Measurements from ENCODE around the gene DNAH6. TPM values are rescaled to one million over a fixed set of nuclear protein-coding genes. Genes with fewer than 3 reads are reported as not detected.

DNAH6 gene
- total RNA-seq, 4 donors from 2014 or later: 0.16 to 1.2 (median 0.47) TPM

GRCh38 chr2:84631985-84632384 is 115.7 kb downstream of the DNAH6 start:
- TF ChIP-seq POLR2A (IDR thresholded peaks at IDR 0.05) (no peak), EP300 (IDR thresholded peaks at IDR 0.05) (no peak), POLR2AphosphoS5 (IDR thresholded peaks at IDR 0.05) (no peak)
- TF ChIP-seq, protein P1, sequence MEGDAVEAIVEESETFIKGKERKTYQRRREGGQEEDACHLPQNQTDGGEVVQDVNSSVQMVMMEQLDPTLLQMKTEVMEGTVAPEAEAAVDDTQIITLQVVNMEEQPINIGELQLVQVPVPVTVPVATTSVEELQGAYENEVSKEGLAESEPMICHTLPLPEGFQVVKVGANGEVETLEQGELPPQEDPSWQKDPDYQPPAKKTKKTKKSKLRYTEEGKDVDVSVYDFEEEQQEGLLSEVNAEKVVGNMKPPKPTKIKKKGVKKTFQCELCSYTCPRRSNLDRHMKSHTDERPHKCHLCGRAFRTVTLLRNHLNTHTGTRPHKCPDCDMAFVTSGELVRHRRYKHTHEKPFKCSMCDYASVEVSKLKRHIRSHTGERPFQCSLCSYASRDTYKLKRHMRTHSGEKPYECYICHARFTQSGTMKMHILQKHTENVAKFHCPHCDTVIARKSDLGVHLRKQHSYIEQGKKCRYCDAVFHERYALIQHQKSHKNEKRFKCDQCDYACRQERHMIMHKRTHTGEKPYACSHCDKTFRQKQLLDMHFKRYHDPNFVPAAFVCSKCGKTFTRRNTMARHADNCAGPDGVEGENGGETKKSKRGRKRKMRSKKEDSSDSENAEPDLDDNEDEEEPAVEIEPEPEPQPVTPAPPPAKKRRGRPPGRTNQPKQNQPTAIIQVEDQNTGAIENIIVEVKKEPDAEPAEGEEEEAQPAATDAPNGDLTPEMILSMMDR (IDR thresholded peaks at IDR 0.05): no peak
- Histone ChIP-seq H3K36me3 (no peaks in the 10 kb centered on the region), H3K4me1 (no peaks in the 10 kb centered on the region), H3K27me3 (no peaks in the 10 kb centered on the region), H3K27ac (no peak overlapping the region), H3K4me3 (no peak overlapping the region), H3K9me3 (no peaks in the 10 kb centered on the region)
- DNase-seq (ENCODE audit: low spot score in 2 of 2): no peak
- 56% methylated on average over 5 of the region's 5 CpGs for WGBS

GRCh38 chr2:84636080-84636971 is 120.0 kb downstream of the DNAH6 start:
- 79% methylated on average over 2 of the region's 2 CpGs for WGBS
- Histone ChIP-seq H3K27me3 (no peaks in the 10 kb centered on the region), H3K4me3 (no peak overlapping the region), H3K36me3 (no peaks in the 10 kb centered on the region), H3K27ac (no peak overlapping the region), H3K4me1 (no peaks in the 10 kb centered on the region), H3K9me3 (no peaks in the 10 kb centered on the region)
- TF ChIP-seq, protein P1 (IDR thresholded peaks at IDR 0.05): no peak
- TF ChIP-seq EP300 (IDR thresholded peaks at IDR 0.05) (no peak), POLR2A (IDR thresholded peaks at IDR 0.05) (no peak), POLR2AphosphoS5 (IDR thresholded peaks at IDR 0.05) (no peak)
- DNase-seq (ENCODE audit: low spot score in 2 of 2): no peak

DNA sequence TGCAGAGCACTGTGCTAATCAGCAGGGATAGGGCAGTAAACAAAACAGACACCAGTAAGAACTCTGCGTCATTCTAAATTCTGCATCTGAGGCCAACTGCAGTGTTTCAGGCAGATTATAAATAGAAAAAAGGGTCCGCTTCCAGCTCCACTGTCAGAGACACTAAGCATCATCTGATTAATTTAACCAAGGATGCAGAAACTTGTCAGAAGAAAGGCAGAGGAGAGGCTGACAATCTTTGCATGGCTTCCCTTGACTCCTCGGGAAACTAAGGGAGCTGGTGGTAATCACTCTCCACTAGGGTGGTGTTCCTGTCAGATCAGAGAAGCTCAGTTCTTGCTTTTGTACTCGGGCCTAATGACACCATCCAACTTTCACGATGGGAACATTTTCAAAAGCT is 123.5 kb downstream of the DNAH6 start:
- Histone ChIP-seq H3K4me1 (no peaks in the 10 kb centered on the region), H3K4me3 (no peak overlapping the region), H3K9me3 (no peaks in the 10 kb centered on the region), H3K27me3 (no peaks in the 10 kb centered on the region), H3K36me3 (no peaks in the 10 kb centered on the region), H3K27ac (no peak overlapping the region)
- TF ChIP-seq POLR2AphosphoS5 (IDR thresholded peaks at IDR 0.05) (no peak), EP300 (IDR thresholded peaks at IDR 0.05) (no peak)
- no peak for DNase-seq (ENCODE audit: low spot score in 2 of 2)
- 81% methylated on average over 5 of the region's 5 CpGs for WGBS

DNA sequence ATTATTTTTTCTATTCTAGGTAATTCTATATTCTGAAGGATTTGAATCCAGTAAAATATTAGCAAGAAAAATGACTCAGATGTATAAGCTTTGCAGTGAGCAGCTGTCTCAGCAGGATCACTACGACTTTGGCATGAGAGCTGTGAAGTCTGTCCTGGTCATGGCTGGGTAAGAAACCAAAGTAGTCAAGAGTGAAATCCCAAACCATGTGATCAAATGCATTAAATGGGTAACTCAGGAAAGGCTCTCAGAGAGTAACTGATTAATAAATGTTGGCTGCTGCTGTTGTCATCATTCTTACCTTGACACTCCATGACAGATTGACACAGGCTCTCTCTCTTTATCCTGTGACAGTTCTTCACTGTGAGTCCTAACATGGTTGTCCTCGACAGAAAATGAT is 124.1 kb downstream of the DNAH6 start:
- Histone ChIP-seq H3K27ac (no peak overlapping the region), H3K36me3 (no peaks in the 10 kb centered on the region), H3K9me3 (no peaks in the 10 kb centered on the region), H3K4me1 (no peaks in the 10 kb centered on the region), H3K4me3 (no peak overlapping the region), H3K27me3 (no peaks in the 10 kb centered on the region)
- TF ChIP-seq POLR2AphosphoS5 (IDR thresholded peaks at IDR 0.05): no peak
- TF ChIP-seq, protein P1 (IDR thresholded peaks at IDR 0.05): no peak
- WGBS: 77% methylated on average over 2 of the region's 2 CpGs
- no peak for DNase-seq (ENCODE audit: low spot score in 2 of 2)

- WGBS: 95% methylated on average over 1 of the region's 1 CpG
- TF ChIP-seq POLR2A (IDR thresholded peaks at IDR 0.05): no peak
- TF ChIP-seq EP300 (IDR thresholded peaks at IDR 0.05): no peak
- TF ChIP-seq, protein P1 (IDR thresholded peaks at IDR 0.05): no peak
- TF ChIP-seq POLR2AphosphoS5 (IDR thresholded peaks at IDR 0.05): no peak
- H3K36me3 ChIP-seq: no peaks in the 10 kb centered on the region
- no peaks in the 10 kb centered on the region for H3K27me3 ChIP-seq
- no peaks in the 10 kb centered on the region for H3K4me1 ChIP-seq
- DNase-seq (ENCODE audit: low spot score in 2 of 2): no peak
- H3K4me3 ChIP-seq: no peak overlapping the region
- no peak overlapping the region for H3K27ac ChIP-seq
- no peaks in the 10 kb centered on the region for H3K9me3 ChIP-seq
Observed at GRCh38 chr2:84641021-84641420, 124.7 kb downstream of the DNAH6 start.
